ENCODE results near the gene SLC7A4.

DNA sequence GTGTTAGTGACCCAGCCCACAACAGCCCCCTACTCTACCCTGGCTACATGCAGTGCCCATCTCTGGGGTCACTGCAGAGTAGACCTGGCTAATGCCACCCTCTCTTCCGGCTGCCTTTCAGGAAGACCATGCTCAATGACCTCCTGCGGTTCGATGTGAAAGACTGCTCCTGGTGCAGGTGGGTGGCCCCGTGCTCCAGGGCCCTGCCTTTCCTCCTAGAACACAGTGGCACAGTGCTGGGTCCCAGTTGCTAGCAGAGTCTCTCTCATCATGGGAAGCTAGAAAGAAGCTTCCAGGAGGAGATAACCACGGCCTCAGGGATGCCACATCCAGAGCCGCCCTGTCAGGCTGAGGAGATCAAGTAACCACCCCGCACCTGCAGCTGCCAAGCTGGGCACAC, 46.6 kb downstream of the SLC7A4 start:
- TF ChIP-seq, protein P1, sequence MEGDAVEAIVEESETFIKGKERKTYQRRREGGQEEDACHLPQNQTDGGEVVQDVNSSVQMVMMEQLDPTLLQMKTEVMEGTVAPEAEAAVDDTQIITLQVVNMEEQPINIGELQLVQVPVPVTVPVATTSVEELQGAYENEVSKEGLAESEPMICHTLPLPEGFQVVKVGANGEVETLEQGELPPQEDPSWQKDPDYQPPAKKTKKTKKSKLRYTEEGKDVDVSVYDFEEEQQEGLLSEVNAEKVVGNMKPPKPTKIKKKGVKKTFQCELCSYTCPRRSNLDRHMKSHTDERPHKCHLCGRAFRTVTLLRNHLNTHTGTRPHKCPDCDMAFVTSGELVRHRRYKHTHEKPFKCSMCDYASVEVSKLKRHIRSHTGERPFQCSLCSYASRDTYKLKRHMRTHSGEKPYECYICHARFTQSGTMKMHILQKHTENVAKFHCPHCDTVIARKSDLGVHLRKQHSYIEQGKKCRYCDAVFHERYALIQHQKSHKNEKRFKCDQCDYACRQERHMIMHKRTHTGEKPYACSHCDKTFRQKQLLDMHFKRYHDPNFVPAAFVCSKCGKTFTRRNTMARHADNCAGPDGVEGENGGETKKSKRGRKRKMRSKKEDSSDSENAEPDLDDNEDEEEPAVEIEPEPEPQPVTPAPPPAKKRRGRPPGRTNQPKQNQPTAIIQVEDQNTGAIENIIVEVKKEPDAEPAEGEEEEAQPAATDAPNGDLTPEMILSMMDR (conservative IDR thresholded peaks at IDR 0.05; ENCODE audit: low read length): no peak
- TF ChIP-seq EZH2phosphoT487 (IDR thresholded peaks at IDR 0.05; ENCODE audit: borderline replicate concordance, low read depth, low read length): no peak

Data from OCI-LY7 (cell line).